Skeletal muscle satellite cell (primary cell): Measurements from ENCODE around the gene CXCR1.
"Not testable (repeated sequence)": the region's sequence is repeated elsewhere in the genome, so short reads cannot be mapped to it uniquely, and the experiment has no call there.

ENCODE experiments used
- H3K27me3 ChIP-seq: 2 replicates; pipeline ENCODE4 v1.7.0; 2013; ENCODE audit warnings: low read length; ENCODE audit not compliant: control insufficient read depth, insufficient read depth
- H3K36me3 ChIP-seq: 2 replicates; pipeline ENCODE4 v1.7.0; 2013; ENCODE audit warnings: mild to moderate bottlenecking, control low read depth, low read length; ENCODE audit not compliant: insufficient read depth
- H3K4me1 ChIP-seq: 2 replicates; pipeline ENCODE4 v1.7.0; 2013; ENCODE audit warnings: low read length; ENCODE audit not compliant: control insufficient read depth, insufficient read depth
- H3K4me2 ChIP-seq: 2 replicates; pipeline ENCODE4 v1.7.0; 2013; ENCODE audit warnings: mild to moderate bottlenecking, low read length
- H3K4me3 ChIP-seq: 2 replicates; pipeline ENCODE4 v1.7.0; 2013; ENCODE audit warnings: low read length
- H3K9ac ChIP-seq: 2 replicates; pipeline ENCODE4 v1.7.0; 2013; ENCODE audit warnings: mild to moderate bottlenecking, low read depth, low read length, moderate library complexity
- H3K9me3 ChIP-seq: replicated peaks from 2 replicates; pipeline ENCODE4 v1.7.0; 2013; ENCODE audit warnings: mild to moderate bottlenecking, control low read depth, low read length

CXCR1 gene

DNA sequence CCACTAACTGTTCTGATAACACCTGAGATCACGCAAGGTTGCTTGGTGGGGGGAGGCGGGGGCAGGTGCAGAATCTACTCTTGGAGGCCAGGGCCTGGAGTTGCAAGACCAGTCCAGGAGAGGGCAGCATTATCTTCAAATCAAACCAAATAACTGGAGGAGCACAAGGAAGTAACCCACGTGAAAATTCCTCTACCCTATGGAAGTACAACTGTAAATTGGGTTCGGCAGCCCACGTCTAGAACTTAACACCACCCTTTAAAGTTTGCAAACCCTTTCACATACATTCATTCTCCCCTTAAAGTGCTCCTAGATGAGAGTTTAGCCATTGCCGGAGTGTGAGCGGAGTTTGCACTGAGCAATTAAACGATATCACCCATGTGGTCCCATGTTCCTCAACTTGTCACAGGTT is 19.6 kb upstream of the CXCR1 start:
- Histone ChIP-seq H3K4me2 (peak overlapping the region; percentile 22), H3K36me3 (no peaks in the 10 kb centered on the region), H3K4me3 (no peak overlapping the region)

DNA sequence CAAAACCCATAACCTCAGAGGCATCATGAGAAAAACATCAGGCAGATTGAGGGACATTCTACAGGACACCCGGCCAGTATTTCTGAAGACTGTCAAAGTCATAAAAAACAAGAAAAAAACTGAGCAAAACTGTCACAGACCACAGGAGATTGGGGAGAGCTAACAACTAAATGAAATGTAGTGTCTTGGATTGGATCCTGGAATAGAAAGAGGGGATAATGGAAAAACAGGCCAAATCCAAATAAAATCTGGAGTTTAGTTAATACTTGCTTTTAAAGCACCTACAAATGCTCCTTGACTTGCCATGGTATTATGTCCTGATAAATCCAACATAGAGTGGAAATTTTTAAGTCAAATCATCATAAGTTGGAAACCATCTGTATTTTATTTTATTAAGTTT is 17.6 kb upstream of the CXCR1 start:
- no peaks in the 10 kb centered on the region for H3K9me3 ChIP-seq
- H3K36me3 ChIP-seq: no peaks in the 10 kb centered on the region
- peaks cover 3% of the 10 kb centered on the region for H3K4me1 ChIP-seq
- peaks cover 41% of the 10 kb centered on the region for H3K27me3 ChIP-seq
- H3K4me3 ChIP-seq: no peak overlapping the region
- H3K4me2 ChIP-seq: no peak overlapping the region
- no peak overlapping the region for H3K9ac ChIP-seq

More for the DNA sequence above, 19.6 kb upstream of the CXCR1 start:
- Histone ChIP-seq H3K9me3 (no peaks in the 10 kb centered on the region), H3K4me1 (peaks cover 3% of the 10 kb centered on the region), H3K9ac (no peak overlapping the region), H3K27me3 (peaks cover 24% of the 10 kb centered on the region)

DNA sequence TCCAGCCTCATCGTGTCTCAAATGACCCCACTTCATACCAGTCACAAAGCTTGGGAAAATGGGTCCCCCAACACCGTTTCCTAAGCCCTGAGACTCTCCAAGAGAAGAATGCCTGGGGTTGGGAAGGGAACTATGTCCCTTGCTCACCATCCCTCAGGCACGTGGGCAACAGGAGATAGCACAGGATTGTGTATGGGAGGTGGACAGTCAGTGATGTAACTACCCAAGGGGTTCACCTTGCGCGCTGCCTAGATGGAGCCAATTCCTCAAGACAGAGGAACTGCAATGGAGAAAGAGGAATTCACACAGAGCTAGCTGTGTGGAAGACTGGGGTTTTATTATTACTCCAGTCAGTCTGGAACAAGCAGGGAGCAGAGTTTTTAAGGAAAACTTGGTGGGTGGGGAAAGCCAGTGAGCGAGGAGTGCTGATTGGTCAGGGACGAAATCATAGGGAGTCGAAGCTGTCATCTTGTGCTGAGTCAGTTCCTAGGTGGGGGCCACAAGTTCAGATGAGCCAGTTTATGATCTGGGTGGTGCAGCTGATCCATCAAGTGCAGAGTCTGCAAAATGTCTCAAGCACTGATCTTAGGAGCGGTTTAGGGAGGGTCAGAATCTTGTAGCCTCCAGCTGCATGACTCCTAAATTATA is 13.8 kb upstream of the CXCR1 start:
- H3K36me3 ChIP-seq: no peaks in the 10 kb centered on the region
- no peak overlapping the region for H3K4me3 ChIP-seq
- no peaks in the 10 kb centered on the region for H3K4me1 ChIP-seq
- H3K27me3 ChIP-seq: peaks cover 41% of the 10 kb centered on the region
- no peaks in the 10 kb centered on the region for H3K9me3 ChIP-seq
- H3K9ac ChIP-seq: no peak overlapping the region
- H3K4me2 ChIP-seq: no peak overlapping the region

DNA sequence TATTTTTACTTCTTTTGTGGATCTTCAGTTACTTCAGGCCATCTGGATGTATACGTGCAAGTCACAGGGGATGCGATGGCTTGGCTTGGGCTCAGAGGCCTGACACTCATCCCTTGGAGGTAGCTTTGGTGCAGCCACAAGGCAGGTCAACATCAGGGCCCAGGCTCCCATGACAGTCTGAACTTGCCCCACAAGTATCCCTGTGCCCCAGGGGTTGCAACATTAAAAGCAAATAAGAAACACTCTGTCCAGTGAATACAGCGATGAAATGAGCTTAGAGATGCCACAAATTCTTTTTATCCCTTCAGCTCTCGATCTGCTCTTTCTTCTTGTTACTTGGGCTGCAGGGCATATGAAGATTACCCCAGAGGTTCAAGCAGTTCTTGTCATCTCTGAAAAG is 13.0 kb upstream of the CXCR1 start:
- Histone ChIP-seq H3K4me3 (no peak overlapping the region), H3K36me3 (no peaks in the 10 kb centered on the region), H3K27me3 (peaks cover 41% of the 10 kb centered on the region), H3K4me1 (no peaks in the 10 kb centered on the region), H3K4me2 (no peak overlapping the region), H3K9ac (no peak overlapping the region), H3K9me3 (no peaks in the 10 kb centered on the region)

DNA sequence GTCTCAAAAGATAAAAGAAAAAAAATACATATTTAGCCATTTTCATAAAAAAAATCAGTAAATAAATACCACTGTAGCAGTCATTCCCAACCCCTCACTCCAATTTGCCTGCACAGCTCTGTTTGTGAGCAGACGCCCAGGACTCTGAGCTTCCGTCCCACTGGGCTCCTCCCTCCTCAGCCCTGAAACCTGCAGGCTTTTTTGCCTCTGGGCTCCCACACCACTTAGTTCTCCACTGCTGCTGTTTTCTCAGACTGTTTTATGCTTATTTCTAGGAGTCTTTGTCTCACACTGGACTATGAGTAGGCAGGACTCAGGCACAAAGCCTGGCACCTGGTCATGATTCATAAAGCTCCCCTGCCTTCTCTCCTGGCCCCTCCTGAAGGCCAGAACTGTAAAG is 6.1 kb upstream of the CXCR1 start:
- peaks cover 38% of the 10 kb centered on the region for H3K27me3 ChIP-seq
- H3K4me2 ChIP-seq: no peak overlapping the region
- H3K9me3 ChIP-seq: no peaks in the 10 kb centered on the region
- H3K9ac ChIP-seq: no peak overlapping the region
- no peaks in the 10 kb centered on the region for H3K4me1 ChIP-seq
- no peaks in the 10 kb centered on the region for H3K36me3 ChIP-seq
- H3K4me3 ChIP-seq: no peak overlapping the region

DNA sequence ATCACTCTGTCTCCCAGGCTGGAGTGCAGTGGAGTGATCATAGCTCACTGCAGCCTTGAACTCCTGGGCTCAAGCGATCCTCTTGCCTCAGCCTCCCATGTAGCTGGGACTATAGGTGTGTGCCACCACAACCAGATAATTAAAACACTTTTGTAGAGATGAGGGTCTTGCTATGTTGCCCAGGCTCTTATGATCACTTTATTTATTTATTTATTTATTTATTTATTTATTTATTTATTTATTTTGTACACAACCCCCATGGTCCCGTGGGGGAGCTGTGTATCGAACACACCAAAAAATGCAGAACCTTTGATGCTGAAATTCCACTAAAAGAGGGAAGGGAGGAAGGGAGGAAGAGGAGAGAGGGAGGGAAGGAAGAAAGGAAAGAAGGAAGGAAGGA is 5.0 kb upstream of the CXCR1 start:
- not testable (repeated sequence) for H3K9me3 ChIP-seq, H3K36me3 ChIP-seq, H3K9ac ChIP-seq, H3K4me2 ChIP-seq, H3K4me1 ChIP-seq, H3K4me3 ChIP-seq
- H3K27me3 ChIP-seq: peaks cover 47% of the 10 kb centered on the region

DNA sequence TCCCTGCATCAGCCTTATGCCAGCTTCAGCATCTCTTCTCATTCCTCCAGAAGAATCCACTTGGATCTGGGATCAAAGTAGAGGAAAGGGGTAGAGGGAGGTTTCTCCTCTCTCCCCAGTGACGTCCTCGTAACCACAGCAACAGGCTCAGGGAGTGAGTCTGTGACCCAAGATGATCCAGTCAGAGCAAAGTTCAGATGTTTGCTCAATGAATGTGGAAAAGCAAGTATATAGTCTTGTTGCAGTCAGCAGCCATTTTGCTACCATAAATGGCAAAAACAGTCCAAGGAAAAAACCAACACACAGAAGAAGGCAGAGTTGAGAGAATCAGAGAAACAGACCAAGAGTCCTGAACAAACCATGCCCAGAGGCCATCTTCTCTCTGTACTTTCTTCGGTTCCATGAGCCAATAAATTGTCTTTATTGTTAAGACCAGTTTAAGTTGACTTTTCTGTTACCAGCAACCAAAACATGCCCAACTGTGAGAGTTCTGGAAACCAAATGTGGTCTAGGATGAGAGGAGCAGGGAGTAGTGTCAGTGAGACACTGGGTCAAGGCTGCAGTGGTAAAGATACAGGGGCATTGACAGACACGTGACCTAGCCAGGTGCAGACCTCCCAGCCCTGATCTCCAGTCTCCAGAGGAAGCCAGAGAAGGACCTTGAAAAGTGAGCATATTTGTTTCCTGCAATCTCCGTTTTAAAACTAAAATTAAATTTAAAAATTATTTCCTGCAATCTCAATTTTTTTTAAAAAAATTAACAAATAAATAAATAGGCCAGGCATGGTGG is 3.2 kb upstream of the CXCR1 start:
- H3K4me2 ChIP-seq: no peak overlapping the region

DNA sequence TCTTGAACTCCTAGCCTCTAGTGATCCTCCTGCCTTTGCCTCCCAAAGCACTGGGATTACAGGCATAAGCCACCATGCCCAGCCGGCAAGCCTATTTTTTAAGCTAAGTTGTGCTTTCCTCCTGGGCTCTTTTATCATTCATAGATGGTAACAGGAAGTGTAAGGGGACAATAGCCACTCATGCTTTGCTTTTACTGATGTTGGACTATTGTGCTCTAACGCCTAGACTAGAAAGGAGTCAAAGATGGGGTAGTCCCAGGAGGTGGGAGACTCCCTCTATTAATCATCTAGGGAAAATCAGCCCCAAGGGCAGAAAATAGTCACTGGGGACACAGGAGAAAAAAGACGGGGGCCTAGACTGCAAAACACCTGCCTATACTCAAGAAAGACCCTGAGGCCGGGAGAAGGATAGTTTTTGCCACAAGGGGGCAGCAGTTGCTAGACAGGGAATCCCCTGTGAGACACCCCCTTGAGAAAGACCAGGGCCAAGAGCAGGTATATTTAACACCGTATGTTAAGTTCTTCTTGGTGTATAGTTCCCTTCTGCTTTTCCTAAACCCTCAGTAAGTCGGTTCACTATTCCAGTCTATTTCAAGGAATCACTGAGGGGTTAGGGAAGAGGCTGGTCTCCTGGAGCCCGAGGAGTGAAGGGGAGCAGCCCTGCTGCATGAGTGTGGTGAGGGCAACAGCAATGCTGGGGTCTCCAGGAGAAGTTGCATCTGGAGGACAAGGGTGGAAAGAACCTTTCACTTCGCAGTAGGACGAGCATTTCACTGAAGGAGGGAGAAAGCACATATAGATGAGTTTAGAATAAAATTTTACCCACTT is 2.1 kb upstream of the CXCR1 start:
- H3K9me3 ChIP-seq: no peaks in the 10 kb centered on the region
- H3K4me3 ChIP-seq: no peak overlapping the region
- no peak overlapping the region for H3K4me2 ChIP-seq
- no peaks in the 10 kb centered on the region for H3K4me1 ChIP-seq
- H3K36me3 ChIP-seq: no peaks in the 10 kb centered on the region
- H3K27me3 ChIP-seq: peaks cover 66% of the 10 kb centered on the region
- no peak overlapping the region for H3K9ac ChIP-seq

More for the DNA sequence above, 3.2 kb upstream of the CXCR1 start:
- Histone ChIP-seq H3K27me3 (peaks cover 56% of the 10 kb centered on the region), H3K4me1 (no peaks in the 10 kb centered on the region), H3K9ac (no peak overlapping the region), H3K9me3 (no peaks in the 10 kb centered on the region), H3K36me3 (no peaks in the 10 kb centered on the region), H3K4me3 (no peak overlapping the region)

DNA sequence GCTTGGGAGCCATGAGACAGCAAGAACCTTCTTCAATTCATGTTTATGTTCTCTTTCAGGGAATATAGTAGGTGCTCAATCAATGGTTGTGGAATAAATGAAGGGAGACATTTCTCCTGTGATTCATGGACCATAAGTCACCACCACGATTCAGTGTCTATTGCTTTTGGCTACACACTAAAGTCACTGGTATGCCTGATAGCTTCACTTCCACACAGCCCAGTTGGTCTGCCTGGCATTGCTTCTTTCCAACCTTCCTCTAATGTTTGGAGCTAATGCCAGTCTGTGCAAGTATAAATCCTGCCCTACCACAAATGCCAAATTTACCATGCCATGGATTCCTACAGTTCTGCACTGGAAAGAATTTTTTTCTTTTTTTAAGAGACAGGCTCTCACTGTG is 1.3 kb upstream of the CXCR1 start:
- H3K27me3 ChIP-seq: peaks cover 74% of the 10 kb centered on the region
- no peaks in the 10 kb centered on the region for H3K36me3 ChIP-seq
- H3K4me1 ChIP-seq: no peaks in the 10 kb centered on the region
- no peaks in the 10 kb centered on the region for H3K9me3 ChIP-seq
- no peak overlapping the region for H3K9ac ChIP-seq
- no peak overlapping the region for H3K4me3 ChIP-seq
- no peak overlapping the region for H3K4me2 ChIP-seq

DNA sequence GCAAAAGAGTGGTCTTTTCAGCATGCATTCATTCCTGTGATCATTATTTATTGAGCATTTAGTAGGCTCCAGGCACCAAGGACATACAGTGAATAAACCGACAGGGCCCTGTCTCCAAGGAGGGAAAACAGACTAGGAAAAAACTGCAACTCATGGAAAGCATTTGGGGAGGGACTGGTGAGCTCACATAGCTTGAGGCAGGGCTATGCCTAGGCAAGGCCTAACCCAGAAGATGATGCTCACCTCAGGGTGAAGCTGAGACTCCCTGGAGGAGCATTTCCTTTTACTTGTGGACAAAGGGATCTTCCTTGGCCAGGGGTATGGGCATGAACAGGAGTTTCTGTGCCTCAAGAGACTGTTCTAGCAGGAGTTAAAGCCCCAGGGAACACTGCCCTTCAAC is 3.9 kb downstream of the CXCR1 start:
- Histone ChIP-seq H3K9ac (no peak overlapping the region), H3K9me3 (no peaks in the 10 kb centered on the region), H3K4me2 (no peak overlapping the region), H3K4me1 (no peaks in the 10 kb centered on the region), H3K36me3 (no peaks in the 10 kb centered on the region), H3K4me3 (no peak overlapping the region), H3K27me3 (peaks cover 73% of the 10 kb centered on the region)

DNA sequence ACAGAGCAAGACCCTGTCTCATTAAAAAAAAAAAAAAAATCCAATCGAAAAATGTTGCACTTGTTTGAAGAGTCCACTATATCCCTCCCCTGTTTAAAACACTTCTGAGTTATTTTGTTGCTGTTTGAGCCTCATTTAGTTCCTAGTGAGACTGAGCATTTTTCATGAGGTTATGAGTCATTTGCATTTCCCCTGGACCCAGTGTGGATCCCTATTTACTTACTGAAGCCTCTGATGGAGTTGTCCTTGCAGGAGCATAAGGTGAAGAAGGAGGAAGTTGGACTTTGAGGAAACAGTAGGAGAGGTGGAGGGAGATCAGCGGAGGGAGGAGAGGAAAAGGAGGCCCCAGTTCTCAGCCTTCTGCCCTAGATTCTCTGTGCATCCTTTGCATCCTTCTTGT is 5.1 kb downstream of the CXCR1 start:
- H3K36me3 ChIP-seq: no peaks in the 10 kb centered on the region
- no peaks in the 10 kb centered on the region for H3K4me1 ChIP-seq
- no peak overlapping the region for H3K4me3 ChIP-seq
- no peak overlapping the region for H3K4me2 ChIP-seq
- H3K27me3 ChIP-seq: peaks cover 73% of the 10 kb centered on the region
- no peaks in the 10 kb centered on the region for H3K9me3 ChIP-seq
- no peak overlapping the region for H3K9ac ChIP-seq
